NCI-H69 (cell line): ENCODE results near the gene ATF5.

ENCODE experiments used
- DNase-seq: peaks from one replicate; lab custom pipeline; 2025; lab: John Stamatoyannopoulos, UW

The ATF5 gene

GRCh38 chr19:49977076-49977475, 48.1 kb downstream of the ATF5 start:
- DNase-seq, result no peak

GRCh38 chr19:49977881-49978280, 48.9 kb downstream of the ATF5 start:
- DNase-seq, result no peak

- no peak for DNase-seq
Measured at GRCh38 chr19:49978324-49978723, 49.3 kb downstream of the ATF5 start.

GRCh38 chr19:49981603-49982593, 52.9 kb downstream of the ATF5 start:
- DNase-seq, result no peak
